Breast epithelium (tissue), 4 donors: ENCODE data around the gene VDAC2. TPM values are rescaled to one million over a fixed set of nuclear protein-coding genes. Genes with fewer than 3 reads are reported as not detected.
"Not testable (repeated sequence)": the region's sequence is repeated elsewhere in the genome, so short reads cannot be mapped to it uniquely, and the experiment has no call there.

Experiments used
- DNase-seq, 2 donors: peaks; one replicate each; pipeline ENCODE4 v3.0.0-alpha.2; 2019; ENCODE audit warnings: low spot score in 2 of 2
- H3K27ac ChIP-seq, 2 donors: fragments of 200-600 bp; sonication (generic) in 1 of 2; one replicate each; pipeline ENCODE4 v1.5.1; 2016 to 2019; ENCODE audit warnings: mild to moderate bottlenecking in 1 of 2
- H3K27me3 ChIP-seq, 2 donors: fragments of 200-600 bp; sonication (generic) in 1 of 2; one replicate each; pipeline versions ENCODE4 v1.5.1 to v1.6.0; 2017 to 2019; ENCODE audit warnings: control low read depth in 1 of 2, mild to moderate bottlenecking in 1 of 2
- H3K36me3 ChIP-seq: fragments of 200-600 bp; one replicate; pipeline ENCODE4 v1.5.1; 2019
- H3K4me1 ChIP-seq, 2 donors: fragments of 200-600 bp; sonication (generic); one replicate each; pipeline ENCODE4 v1.5.1; 2016 to 2019; ENCODE audit warnings: control low read depth in 1 of 2
- H3K4me3 ChIP-seq, 3 donors: fragments of 200-600 bp; sonication (generic); 1 replicate in 2 of 3; 2 replicates in 1 of 3; pipeline ENCODE4 v1.5.1; 2016 to 2019; ENCODE audit warnings: mild to moderate bottlenecking in 3 of 3, moderate library complexity in 2 of 3
- H3K9me3 ChIP-seq, 2 donors: fragments of 200-600 bp; sonication (generic) in 1 of 2; one replicate each; pipeline ENCODE4 v1.5.1; 2016 to 2019; ENCODE audit warnings: control low read depth in 1 of 2
- CTCF ChIP-seq, 3 donors: fragments of 450-650 bp; IDR thresholded peaks; one replicate each; pipeline ENCODE4 v1.5.1; 2016 to 2017; ENCODE audit warnings: antibody characterized with exemption in 3 of 3, mild to moderate bottlenecking in 3 of 3, moderate library complexity in 3 of 3
- POLR2A ChIP-seq: fragments of 450-650 bp; IDR thresholded peaks from one replicate; pipeline ENCODE4 v1.6.1; 2016; ENCODE audit warnings: antibody characterized with exemption, mild to moderate bottlenecking, moderate library complexity
- POLR2AphosphoS5 ChIP-seq, 3 donors: sonication (generic); formaldehyde crosslinking; IDR thresholded peaks; one replicate each; pipeline ENCODE4 v1.6.1; 2017; ENCODE audit warnings: antibody characterized with exemption in 3 of 3
- intact Hi-C: fragments of 100-400 bp; cut with DNase I; formaldehyde crosslinking; loops from one replicate; pipeline ENCODE4 v1.15.1; 2023; ENCODE audit warnings: low total_unique reads
- total RNA-seq, 3 donors: library from RNA; depleted of rRNA; stranded (reverse); fragments of >200 nt; gene quantifications; one replicate each; pipeline ENCODE4 v1.1.0, GENCODE V29; 2016

The VDAC2 gene
- total RNA-seq, 3 donors from 2014 or later, result 86.2 to 127 (median 91.6) TPM

GRCh38 chr10:75201793-75202307 is 8.7 kb upstream of the VDAC2 start:
- H3K27ac ChIP-seq, result no peak overlapping the region
- intact Hi-C loops, result no loop called here
- H3K27me3 ChIP-seq, result no peaks in the 10 kb centered on the region
- DNase-seq, result no peak
- no peaks in the 10 kb centered on the region for H3K36me3 ChIP-seq
- H3K4me1 ChIP-seq, result no peaks in the 10 kb centered on the region
- TF ChIP-seq POLR2A (no peak), POLR2AphosphoS5 (IDR thresholded peaks at IDR 0.05) (no peak), CTCF (IDR thresholded peaks at IDR 0.05) (no peak)
- no peak overlapping the region for H3K4me3 ChIP-seq
- no peaks in the 10 kb centered on the region for H3K9me3 ChIP-seq

DNA sequence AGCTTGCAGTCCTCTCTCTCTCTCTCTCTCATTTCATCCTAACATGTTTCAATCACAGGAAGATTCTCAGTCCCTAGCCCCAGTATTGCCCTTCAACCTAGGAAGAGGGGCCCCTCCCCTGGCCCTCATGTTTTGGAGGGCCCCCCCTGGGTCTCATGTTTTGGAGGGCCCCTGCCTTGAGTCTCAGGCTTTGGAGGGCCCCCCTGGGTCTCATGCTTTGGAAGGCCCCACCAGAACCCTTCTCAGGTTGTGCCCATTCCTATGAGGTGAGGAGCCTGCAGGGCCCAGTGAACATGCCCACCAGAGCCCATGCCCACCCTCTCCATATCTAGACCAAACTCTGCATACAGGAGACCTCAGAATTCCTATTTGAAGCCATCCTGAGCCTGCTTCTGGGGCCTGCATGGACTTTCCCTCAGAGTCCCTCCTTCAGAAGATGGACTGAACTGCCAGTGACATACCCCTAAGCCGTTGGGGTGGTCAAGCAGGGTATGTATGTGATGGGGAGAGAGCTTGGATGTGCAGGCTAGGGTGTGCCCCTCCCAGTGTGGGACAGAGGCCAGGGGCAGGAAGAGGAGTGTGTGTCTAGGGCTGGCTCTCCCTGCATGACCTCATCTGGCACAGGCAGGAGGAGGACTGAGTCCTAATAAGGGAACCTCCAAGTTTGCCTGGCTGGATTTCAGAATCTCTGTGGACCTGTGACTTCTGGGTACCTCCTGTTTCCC is 8.1 kb upstream of the VDAC2 start:
- no peak for TF ChIP-seq POLR2A
- no peak for TF ChIP-seq POLR2AphosphoS5 (IDR thresholded peaks at IDR 0.05)
- TF ChIP-seq CTCF (IDR thresholded peaks at IDR 0.05), result no peak
- Histone ChIP-seq H3K4me1 (no peaks in the 10 kb centered on the region), H3K27ac (peak overlapping the region in 1 of 2 donors; percentile 32), H3K36me3 (no peaks in the 10 kb centered on the region), H3K4me3 (no peak overlapping the region), H3K27me3 (no peaks in the 10 kb centered on the region), H3K9me3 (no peaks in the 10 kb centered on the region)
- no peak for DNase-seq
- intact Hi-C loops, result no loop called here

DNA sequence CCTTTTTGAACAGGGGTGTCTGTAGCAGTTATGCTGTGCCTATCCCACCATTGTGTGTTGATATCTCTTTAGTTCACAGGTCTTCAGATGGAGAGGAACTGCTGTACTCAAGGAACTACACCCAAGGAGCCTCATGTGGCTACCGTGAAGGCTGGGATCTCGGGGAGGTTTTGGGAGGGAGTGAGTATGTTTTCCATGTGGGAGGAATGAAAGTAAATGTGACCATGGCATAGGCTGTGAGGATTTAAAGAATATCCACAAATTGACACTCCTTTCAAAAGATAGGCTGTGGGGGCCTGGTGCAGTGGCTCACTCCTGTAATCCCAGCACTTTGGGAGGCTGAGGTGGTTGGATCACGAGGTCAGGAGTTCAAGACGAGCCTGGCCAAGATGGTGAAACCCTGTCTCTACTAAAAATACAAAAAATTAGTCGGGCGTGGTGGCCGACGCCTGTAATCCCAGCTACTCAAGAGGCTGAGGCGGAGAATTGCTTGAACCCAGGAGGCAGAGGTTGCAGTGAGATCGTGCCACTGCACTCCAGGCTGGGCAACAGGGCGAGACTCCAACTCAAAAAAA is 7.5 kb upstream of the VDAC2 start:
- peak overlapping the region in 1 of 2 donors; percentile 32 for H3K27ac ChIP-seq
- H3K4me3 ChIP-seq, intact Hi-C loops, H3K9me3 ChIP-seq, H3K36me3 ChIP-seq, H3K27me3 ChIP-seq, DNase-seq, H3K4me1 ChIP-seq: not testable (repeated sequence)

DNA sequence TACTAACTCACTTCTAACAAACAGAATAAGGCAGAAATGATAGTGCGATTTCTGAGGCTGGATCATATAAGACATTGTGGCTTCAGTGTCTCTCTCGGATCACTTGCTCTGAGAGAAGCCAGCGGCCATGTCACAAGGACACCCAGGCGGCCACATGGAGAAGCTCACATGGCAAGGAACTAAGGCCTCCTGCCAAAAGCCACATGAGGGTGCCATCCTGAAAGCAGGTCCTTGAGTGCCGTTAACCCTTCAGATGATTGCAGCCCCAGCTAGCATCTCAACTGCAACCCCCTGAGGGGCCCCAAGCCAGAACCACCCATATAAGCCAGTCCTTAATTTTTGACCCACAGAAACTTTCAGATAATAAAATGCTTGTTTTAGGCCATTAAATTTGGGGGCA is 6.9 kb upstream of the VDAC2 start:
- Histone ChIP-seq H3K4me3 (no peak overlapping the region), H3K27me3 (no peaks in the 10 kb centered on the region), H3K9me3 (no peaks in the 10 kb centered on the region), H3K36me3 (no peaks in the 10 kb centered on the region), H3K27ac (no peak overlapping the region), H3K4me1 (no peaks in the 10 kb centered on the region)
- intact Hi-C loops, result no loop called here
- TF ChIP-seq CTCF (IDR thresholded peaks at IDR 0.05) (no peak), POLR2AphosphoS5 (IDR thresholded peaks at IDR 0.05) (no peak), POLR2A (no peak)
- no peak for DNase-seq

DNA sequence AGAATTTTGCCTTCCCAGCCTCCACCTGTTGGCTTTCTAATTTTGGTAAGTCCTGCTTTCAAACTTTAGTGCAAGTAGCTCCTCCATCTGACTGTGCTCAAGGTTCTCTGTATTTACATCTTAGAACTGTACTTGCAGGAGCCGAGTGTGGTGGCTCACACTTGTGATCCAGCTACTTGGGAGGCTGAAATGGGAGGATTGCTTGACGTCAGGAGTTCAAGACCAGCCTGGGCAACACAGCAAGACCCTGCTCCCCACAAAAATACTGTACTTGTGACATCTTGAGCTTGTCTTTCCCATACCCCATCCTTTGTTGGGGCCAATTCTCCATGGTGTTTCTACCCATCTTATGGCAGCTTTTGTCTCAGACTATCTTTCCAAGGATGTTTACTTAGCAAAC is 4.7 kb upstream of the VDAC2 start:
- H3K4me1 ChIP-seq, result no peaks in the 10 kb centered on the region
- no peak overlapping the region for H3K27ac ChIP-seq
- H3K9me3 ChIP-seq, result no peaks in the 10 kb centered on the region
- intact Hi-C loops, result no loop called here
- TF ChIP-seq POLR2AphosphoS5 (IDR thresholded peaks at IDR 0.05) (no peak), POLR2A (no peak), CTCF (IDR thresholded peaks at IDR 0.05) (no peak)
- H3K27me3 ChIP-seq, result no peaks in the 10 kb centered on the region
- H3K36me3 ChIP-seq, result no peaks in the 10 kb centered on the region
- no peak overlapping the region for H3K4me3 ChIP-seq
- no peak for DNase-seq

DNA sequence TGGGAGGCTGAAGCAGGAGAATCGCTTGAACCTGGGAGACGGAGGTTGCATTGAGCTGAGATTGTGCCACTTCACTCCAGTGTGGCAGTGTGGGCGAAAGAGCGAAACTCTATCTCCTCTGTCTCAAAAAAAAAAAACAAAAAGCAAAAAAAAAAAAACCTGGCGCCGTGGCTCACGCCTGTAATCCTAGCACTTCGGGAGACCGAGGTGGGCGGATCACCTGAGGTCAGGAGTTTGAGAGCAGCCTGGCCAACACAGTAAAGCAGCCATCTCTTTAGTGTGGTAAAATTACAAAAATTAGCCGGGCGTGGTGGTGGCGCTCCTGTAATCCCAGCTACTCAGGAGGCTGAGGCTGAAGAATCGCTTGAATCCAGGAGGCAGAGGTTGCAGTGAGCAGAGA is 4.0 kb upstream of the VDAC2 start:
- not testable (repeated sequence) for DNase-seq, H3K4me1 ChIP-seq

More for the DNA sequence above, 4.0 kb upstream of the VDAC2 start:
- H3K4me3 ChIP-seq, H3K9me3 ChIP-seq, intact Hi-C loops, H3K27ac ChIP-seq, H3K36me3 ChIP-seq, H3K27me3 ChIP-seq: not testable (repeated sequence)
